Measurements from ENCODE around the gene ADSL. TPM values are rescaled to one million over a fixed set of nuclear protein-coding genes. Genes with fewer than 3 reads are reported as not detected.

Gene ADSL
- total and polyA plus RNA-seq, 4 donors = 31.1 to 49.0 (median 37.7) TPM

DNA sequence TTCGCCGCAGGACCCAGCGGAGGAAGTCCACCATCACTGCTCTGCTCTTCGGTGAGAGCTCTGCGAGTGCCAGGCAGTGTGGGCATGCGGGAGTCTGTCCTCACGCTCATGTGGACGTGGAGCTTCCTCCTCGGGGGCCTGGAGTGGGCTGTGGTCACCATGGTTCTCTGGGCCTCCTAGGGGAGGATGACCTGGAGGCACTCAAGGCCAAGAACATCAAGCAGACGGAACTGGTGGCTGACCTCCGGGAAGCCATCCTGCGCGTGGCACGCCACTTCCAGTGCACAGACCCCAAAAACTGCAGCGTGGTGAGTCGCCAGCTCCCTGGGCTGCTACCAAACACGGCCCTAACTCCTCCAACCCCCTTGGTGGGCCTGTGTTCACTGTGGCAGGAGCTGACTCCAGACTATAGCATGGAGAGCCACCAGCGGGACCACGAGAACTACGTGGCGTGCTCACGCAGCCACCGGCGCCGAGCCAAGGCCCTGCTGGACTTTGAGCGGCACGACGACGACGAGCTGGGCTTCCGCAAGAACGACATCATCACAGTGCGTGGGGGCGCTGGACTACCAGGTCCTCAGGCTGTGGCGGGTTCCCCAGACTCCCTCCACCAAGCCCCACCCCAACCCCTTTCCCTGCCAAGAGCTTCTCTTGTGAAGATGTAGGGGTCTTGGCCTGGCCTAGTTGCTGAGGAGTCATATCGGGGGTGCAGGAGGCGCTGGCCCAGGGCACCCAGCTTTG is 60.9 kb downstream of the ADSL start:
- peaks cover 0 to 7% of the 10 kb centered on the region in 2 donors for H3K36me3 ChIP-seq (ENCODE audit: control insufficient read depth in 1 of 2, insufficient read depth in 2 of 2, low read length in 1 of 2)
- no peaks in the 10 kb centered on the region for H3K27me3 ChIP-seq (ENCODE audit: control insufficient read depth in 1 of 2, insufficient read depth in 2 of 2, low read length in 1 of 2)
- ATAC-seq (ENCODE audit: low FRiP score) = no peak
- H3K27ac ChIP-seq (ENCODE audit: low read depth in 1 of 2, low read length in 2 of 2) = no peak overlapping the region
- no peaks in the 10 kb centered on the region for H3K9me3 ChIP-seq (ENCODE audit: control insufficient read depth, low read length)
- intact Hi-C loops (cut with DNase I) = no loop called here
- H3K4me1 ChIP-seq (ENCODE audit: control insufficient read depth in 1 of 2, insufficient read depth in 2 of 2, low read length in 2 of 2) = no peaks in the 10 kb centered on the region
- DNase-seq = peak in 1 of 2 donors; percentile 64
- WGBS, 2 donors = 92 to 93% methylated on average over 37 of the region's 37 CpGs
- no peak overlapping the region for H3K4me3 ChIP-seq (ENCODE audit: low read length in 2 of 2)

DNA sequence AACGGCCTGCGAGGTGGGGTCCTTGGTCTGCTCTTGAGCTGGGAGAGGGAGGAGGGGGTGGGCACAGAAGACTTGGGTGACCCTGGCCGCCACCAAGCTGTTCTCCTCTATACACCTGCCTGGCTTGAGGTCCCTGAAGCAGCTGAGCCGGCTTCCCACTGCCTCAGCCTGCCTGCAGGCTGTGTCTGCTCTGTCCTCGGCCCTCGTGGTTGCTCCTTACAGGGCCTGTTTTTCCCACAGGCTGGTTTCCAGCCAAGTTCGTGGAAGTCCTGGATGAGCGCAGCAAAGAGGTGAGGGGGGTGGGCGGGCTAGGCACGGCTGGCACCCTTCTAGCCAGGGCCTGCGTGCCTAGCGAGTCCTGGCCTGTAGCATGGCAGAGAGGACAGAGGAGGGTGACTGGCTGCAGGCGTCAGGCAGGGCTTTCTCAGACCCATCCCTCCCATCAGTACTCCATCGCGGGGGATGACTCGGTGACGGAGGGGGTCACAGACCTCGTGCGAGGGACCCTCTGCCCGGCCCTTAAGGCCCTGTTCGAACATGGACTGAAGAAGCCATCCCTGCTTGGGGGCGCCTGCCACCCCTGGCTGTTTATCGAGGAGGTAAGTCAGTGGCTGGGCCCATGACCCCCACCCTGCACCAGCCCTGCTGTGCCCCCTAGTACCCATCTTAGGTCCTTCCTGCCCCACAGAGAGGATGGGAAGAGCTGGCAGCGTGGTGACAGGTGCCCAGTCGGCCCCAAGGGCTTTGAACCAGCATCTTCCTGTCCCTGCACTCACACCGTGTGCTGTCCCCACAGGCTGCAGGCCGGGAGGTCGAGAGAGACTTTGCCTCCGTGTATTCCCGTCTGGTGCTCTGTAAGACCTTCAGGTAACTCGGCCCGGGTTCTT is 61.8 kb downstream of the ADSL start:
- DNase-seq = peak in 1 of 2 donors; percentile 58
- no peaks in the 10 kb centered on the region for H3K4me1 ChIP-seq (ENCODE audit: control insufficient read depth in 1 of 2, insufficient read depth in 2 of 2, low read length in 2 of 2)
- 85% methylated on average over 30 to 32 of the region's 32 CpGs for WGBS, 2 donors
- no peak for ATAC-seq (ENCODE audit: low FRiP score)
- no peak overlapping the region for H3K27ac ChIP-seq (ENCODE audit: low read depth in 1 of 2, low read length in 2 of 2)
- no peak overlapping the region for H3K4me3 ChIP-seq (ENCODE audit: low read length in 2 of 2)
- peaks cover 0 to 7% of the 10 kb centered on the region in 2 donors for H3K36me3 ChIP-seq (ENCODE audit: control insufficient read depth in 1 of 2, insufficient read depth in 2 of 2, low read length in 1 of 2)
- H3K9me3 ChIP-seq (ENCODE audit: control insufficient read depth, low read length) = no peaks in the 10 kb centered on the region
- intact Hi-C loops (cut with DNase I) = no loop called here
- H3K27me3 ChIP-seq (ENCODE audit: control insufficient read depth in 1 of 2, insufficient read depth in 2 of 2, low read length in 1 of 2) = no peaks in the 10 kb centered on the region

DNA sequence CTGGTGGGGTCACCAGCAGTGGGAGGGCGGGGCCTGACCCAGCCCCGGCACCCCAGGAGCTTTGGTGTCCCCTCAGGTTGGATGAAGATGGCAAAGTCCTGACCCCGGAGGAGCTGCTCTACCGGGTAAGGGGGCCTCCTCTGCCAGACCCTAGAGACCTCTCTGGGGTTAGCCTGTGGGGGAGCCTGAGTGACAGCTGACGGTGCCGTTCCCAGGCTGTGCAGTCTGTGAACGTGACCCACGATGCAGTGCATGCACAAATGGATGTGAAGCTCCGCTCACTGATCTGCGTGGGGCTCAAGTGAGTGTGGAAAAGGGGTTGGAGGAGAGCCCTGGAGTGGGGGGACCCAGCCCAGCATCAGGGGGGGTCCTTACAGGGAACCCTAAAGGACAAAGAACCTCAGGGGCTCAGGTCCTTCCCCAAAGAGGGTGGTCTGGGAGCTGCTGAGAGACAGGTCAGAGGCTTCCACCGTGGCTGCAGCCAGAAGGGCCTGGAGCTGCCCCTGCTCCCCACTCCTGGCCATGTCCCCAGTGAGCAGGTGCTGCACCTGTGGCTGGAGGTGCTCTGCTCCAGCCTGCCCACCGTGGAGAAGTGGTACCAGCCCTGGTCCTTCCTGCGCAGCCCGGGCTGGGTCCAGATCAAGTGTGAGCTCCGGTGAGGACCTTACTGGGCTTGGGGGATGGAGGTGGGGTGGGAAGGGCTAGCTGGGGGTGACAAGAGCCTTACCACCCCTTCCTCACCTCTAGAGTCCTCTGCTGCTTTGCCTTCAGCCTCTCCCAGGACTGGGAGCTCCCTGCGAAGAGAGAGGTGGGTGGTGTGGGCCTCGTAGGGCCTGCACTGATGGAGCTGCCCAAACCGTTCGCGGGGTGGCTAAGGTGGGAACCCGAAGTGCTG is 62.7 kb downstream of the ADSL start:
- peak in 1 of 2 donors; percentile 70 for DNase-seq
- intact Hi-C loops (cut with DNase I) = no loop called here
- Histone ChIP-seq H3K27ac (ENCODE audit: low read depth in 1 of 2, low read length in 2 of 2) (no peak overlapping the region), H3K4me1 (ENCODE audit: control insufficient read depth in 1 of 2, insufficient read depth in 2 of 2, low read length in 2 of 2) (no peaks in the 10 kb centered on the region), H3K4me3 (ENCODE audit: low read length in 2 of 2) (no peak overlapping the region), H3K27me3 (ENCODE audit: control insufficient read depth in 1 of 2, insufficient read depth in 2 of 2, low read length in 1 of 2) (no peaks in the 10 kb centered on the region), H3K36me3 (ENCODE audit: control insufficient read depth in 1 of 2, insufficient read depth in 2 of 2, low read length in 1 of 2) (peaks cover 0 to 7% of the 10 kb centered on the region in 2 donors), H3K9me3 (ENCODE audit: control insufficient read depth, low read length) (no peaks in the 10 kb centered on the region)
- 83% methylated on average over 21 of the region's 21 CpGs for WGBS, 2 donors
- no peak for ATAC-seq (ENCODE audit: low FRiP score)

DNA sequence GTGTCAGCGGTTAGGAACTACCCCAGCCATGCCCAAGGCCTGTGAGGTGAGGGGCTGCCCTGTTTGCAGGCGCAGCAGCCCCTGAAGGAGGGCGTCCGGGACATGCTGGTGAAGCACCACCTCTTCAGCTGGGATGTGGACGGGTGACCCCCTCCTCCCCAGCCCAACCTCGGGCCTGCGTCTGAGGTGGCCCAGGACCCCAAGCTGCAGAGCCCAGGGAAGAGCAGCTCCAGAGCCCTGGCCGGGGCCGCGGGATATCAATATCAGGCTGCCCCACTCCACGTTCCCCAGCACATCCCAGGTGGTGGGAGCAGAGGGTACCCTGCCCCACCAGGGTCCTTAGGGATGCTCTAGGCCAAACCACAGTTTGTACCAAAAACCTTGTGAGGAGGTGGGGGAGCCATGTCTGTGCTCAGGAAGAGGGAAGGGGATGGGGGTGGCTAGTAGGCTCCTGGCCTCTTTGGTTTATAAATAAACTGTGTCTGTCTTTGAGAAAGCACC is 63.4 kb downstream of the ADSL start:
- peak in 1 of 2 donors; percentile 63 for DNase-seq
- Histone ChIP-seq H3K9me3 (ENCODE audit: control insufficient read depth, low read length) (no peaks in the 10 kb centered on the region), H3K4me1 (ENCODE audit: control insufficient read depth in 1 of 2, insufficient read depth in 2 of 2, low read length in 2 of 2) (no peaks in the 10 kb centered on the region), H3K36me3 (ENCODE audit: control insufficient read depth in 1 of 2, insufficient read depth in 2 of 2, low read length in 1 of 2) (peaks cover 0 to 7% of the 10 kb centered on the region in 2 donors), H3K27me3 (ENCODE audit: control insufficient read depth in 1 of 2, insufficient read depth in 2 of 2, low read length in 1 of 2) (no peaks in the 10 kb centered on the region), H3K27ac (ENCODE audit: low read depth in 1 of 2, low read length in 2 of 2) (no peak overlapping the region), H3K4me3 (ENCODE audit: low read length in 2 of 2) (no peak overlapping the region)
- no peak for ATAC-seq (ENCODE audit: low FRiP score)
- 89% methylated on average over 11 of the region's 11 CpGs for WGBS, 2 donors
- intact Hi-C loops (cut with DNase I) = no loop called here

DNA sequence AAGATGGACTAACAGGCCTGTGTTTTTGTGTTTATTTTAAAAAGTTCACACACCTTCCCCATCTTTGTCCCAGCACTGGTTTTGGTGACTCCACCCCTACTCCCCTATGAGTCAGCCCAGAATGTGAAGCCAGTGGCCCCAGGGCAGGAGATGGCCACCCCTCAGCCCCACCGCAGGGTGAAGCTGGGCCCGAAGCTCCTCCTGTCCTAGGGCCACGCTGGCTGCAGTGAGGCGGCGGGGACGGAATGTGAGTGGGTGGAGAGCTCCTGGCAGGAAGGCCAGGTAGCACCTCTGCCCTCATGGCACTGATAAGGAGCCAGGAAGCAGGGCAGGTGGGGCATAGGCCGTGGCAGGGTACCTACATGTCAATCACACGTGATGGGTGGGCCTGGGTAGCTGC is 64.0 kb downstream of the ADSL start:
- Histone ChIP-seq H3K36me3 (ENCODE audit: control insufficient read depth in 1 of 2, insufficient read depth in 2 of 2, low read length in 1 of 2) (peaks cover 0 to 7% of the 10 kb centered on the region in 2 donors), H3K27ac (ENCODE audit: low read depth in 1 of 2, low read length in 2 of 2) (no peak overlapping the region), H3K4me3 (ENCODE audit: low read length in 2 of 2) (no peak overlapping the region), H3K27me3 (ENCODE audit: control insufficient read depth in 1 of 2, insufficient read depth in 2 of 2, low read length in 1 of 2) (no peaks in the 10 kb centered on the region), H3K9me3 (ENCODE audit: control insufficient read depth, low read length) (no peaks in the 10 kb centered on the region), H3K4me1 (ENCODE audit: control insufficient read depth in 1 of 2, insufficient read depth in 2 of 2, low read length in 2 of 2) (no peaks in the 10 kb centered on the region)
- ATAC-seq (ENCODE audit: low FRiP score) (no peak), DNase-seq (peak in 1 of 2 donors; percentile 54)
- intact Hi-C loops (cut with DNase I) = no loop called here
- WGBS, 2 donors = 79 to 82% methylated on average over 8 of the region's 8 CpGs

DNA sequence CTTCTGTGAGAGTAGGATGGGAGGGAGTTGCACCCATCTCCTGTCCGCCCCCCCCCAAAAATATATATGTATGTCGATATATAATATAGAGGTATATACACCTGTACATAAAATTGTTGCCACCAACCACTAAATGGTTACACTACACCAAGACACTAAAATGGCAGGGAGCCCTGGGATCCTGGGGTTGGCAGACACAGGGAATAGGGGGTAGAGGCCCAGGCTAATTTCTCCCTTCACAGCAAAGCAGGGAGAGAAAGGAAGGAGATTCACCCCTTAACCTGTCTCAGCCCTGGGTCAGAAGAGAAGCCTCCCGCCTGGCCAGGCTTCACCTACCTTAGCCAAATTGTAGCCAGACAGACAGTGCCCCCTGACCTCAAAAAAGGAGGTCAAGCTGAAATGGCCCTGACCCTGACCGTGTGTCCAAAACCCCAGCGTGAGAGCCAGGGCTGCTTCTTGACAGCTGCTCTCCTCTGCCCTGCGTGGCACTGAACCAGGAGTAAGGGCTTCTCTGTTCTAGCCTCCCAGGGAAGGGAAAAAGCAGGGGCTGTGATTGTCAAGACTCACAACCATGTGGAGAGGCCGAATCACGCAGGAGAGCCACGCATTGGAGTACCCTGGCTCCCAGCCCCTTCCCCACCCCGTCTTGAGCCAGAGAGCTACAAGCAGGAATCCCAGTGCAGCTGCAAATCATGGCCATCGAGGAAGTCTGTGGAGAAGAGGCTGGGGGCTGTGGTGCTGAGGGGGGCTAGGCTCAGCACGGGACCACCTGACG is 64.6 kb downstream of the ADSL start:
- intact Hi-C loops (cut with DNase I) = no loop called here
- H3K9me3 ChIP-seq (ENCODE audit: control insufficient read depth, low read length) = no peaks in the 10 kb centered on the region
- H3K27ac ChIP-seq (ENCODE audit: low read depth in 1 of 2, low read length in 2 of 2) = no peak overlapping the region
- 85 to 87% methylated on average over 13 of the region's 13 CpGs for WGBS, 2 donors
- peaks cover 0 to 7% of the 10 kb centered on the region in 2 donors for H3K36me3 ChIP-seq (ENCODE audit: control insufficient read depth in 1 of 2, insufficient read depth in 2 of 2, low read length in 1 of 2)
- no peak overlapping the region for H3K4me3 ChIP-seq (ENCODE audit: low read length in 2 of 2)
- no peak for ATAC-seq (ENCODE audit: low FRiP score)
- no peaks in the 10 kb centered on the region for H3K4me1 ChIP-seq (ENCODE audit: control insufficient read depth in 1 of 2, insufficient read depth in 2 of 2, low read length in 2 of 2)
- DNase-seq = peak in 1 of 2 donors; percentile 16
- H3K27me3 ChIP-seq (ENCODE audit: control insufficient read depth in 1 of 2, insufficient read depth in 2 of 2, low read length in 1 of 2) = no peaks in the 10 kb centered on the region

DNA sequence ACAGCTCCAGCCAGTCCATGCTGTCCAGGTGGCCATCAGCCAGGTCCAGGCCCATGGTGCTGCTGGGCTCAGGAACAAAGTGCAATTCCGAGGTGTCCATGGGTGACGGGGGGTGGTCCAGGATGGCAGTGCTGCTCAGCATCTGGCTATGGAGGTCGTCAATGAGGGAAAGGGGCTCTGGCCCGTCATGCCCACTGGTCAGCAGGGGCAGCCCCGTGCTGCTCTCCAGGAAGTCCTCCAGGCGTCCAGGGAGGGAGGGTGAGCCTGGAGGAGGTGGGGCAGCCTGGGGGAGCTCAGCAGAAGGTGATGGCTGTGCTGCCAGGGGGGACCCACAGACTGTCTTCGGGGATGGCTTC is 65.2 kb downstream of the ADSL start:
- WGBS, 2 donors = 83 to 86% methylated on average over 7 of the region's 7 CpGs
- intact Hi-C loops (cut with DNase I) = no loop called here
- Histone ChIP-seq H3K36me3 (ENCODE audit: control insufficient read depth in 1 of 2, insufficient read depth in 2 of 2, low read length in 1 of 2) (peaks cover 0 to 7% of the 10 kb centered on the region in 2 donors), H3K4me1 (ENCODE audit: control insufficient read depth in 1 of 2, insufficient read depth in 2 of 2, low read length in 2 of 2) (no peaks in the 10 kb centered on the region), H3K27me3 (ENCODE audit: control insufficient read depth in 1 of 2, insufficient read depth in 2 of 2, low read length in 1 of 2) (no peaks in the 10 kb centered on the region), H3K4me3 (ENCODE audit: low read length in 2 of 2) (no peak overlapping the region), H3K9me3 (ENCODE audit: control insufficient read depth, low read length) (no peaks in the 10 kb centered on the region), H3K27ac (ENCODE audit: low read depth in 1 of 2, low read length in 2 of 2) (no peak overlapping the region)
- DNase-seq = peak in 1 of 2 donors; percentile 69
- ATAC-seq (ENCODE audit: low FRiP score) = no peak

DNA sequence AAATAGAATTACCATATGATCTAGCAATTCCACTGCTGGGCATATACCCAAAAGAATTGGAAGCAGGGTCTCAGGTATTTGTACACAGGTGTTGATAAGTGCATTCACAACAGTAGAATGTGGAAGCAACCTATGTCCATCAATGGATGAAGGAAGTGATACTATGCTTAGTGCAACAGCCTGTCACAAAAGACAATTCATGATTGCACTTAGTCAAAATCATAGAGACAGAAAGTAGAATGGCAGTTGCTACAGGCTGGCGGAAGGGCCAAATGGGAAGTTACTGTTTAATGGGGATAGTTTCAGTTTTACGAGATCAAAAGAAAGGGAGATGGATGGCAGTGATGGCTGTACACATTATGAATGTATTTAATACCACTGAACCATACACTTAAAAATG is 66.1 kb downstream of the ADSL start:
- DNase-seq (no peak), ATAC-seq (ENCODE audit: low FRiP score) (no peak)
- Histone ChIP-seq H3K4me1 (ENCODE audit: control insufficient read depth in 1 of 2, insufficient read depth in 2 of 2, low read length in 2 of 2) (no peaks in the 10 kb centered on the region), H3K27me3 (ENCODE audit: control insufficient read depth in 1 of 2, insufficient read depth in 2 of 2, low read length in 1 of 2) (no peaks in the 10 kb centered on the region), H3K36me3 (ENCODE audit: control insufficient read depth in 1 of 2, insufficient read depth in 2 of 2, low read length in 1 of 2) (peaks cover 0 to 3% of the 10 kb centered on the region in 2 donors), H3K4me3 (ENCODE audit: low read length in 2 of 2) (no peak overlapping the region), H3K9me3 (ENCODE audit: control insufficient read depth, low read length) (no peaks in the 10 kb centered on the region), H3K27ac (ENCODE audit: low read depth in 1 of 2, low read length in 2 of 2) (no peak overlapping the region)
- intact Hi-C loops (cut with DNase I) = no loop called here
- WGBS, 2 donors = 92 to 97% methylated on average over 2 of the region's 2 CpGs

Measured in aorta (tissue), 5 donors.